Left renal pelvis (tissue), 4 donors: Measurements from ENCODE around the gene ZNF503. TPM values are rescaled to one million over a fixed set of nuclear protein-coding genes. Genes with fewer than 3 reads are reported as not detected.

Source experiments
- DNase-seq, 4 donors: peaks; one replicate each; pipeline ENCODE4 v3.0.0-alpha.2; 2013; ENCODE audit warnings: low read depth in 4 of 4, low spot score in 3 of 4
- polyA plus RNA-seq, 4 donors: library from polyadenylated mRNA; unstranded; fragments of 120-200 nt; gene quantifications; one replicate each; pipeline ENCODE4 v1.2.1, GENCODE V29; 2013; ENCODE audit not compliant: insufficient read length in 4 of 4

ZNF503 gene
- polyA plus RNA-seq, 4 donors, result 37.3 to 85.5 (median 59.6) TPM

GRCh38 chr10:75358835-75359421 is 42.6 kb downstream of the ZNF503 start:
- no peak for DNase-seq

GRCh38 chr10:75358132-75358531 is 43.4 kb downstream of the ZNF503 start:
- peak in 1 of 4 donors; percentile 36 for DNase-seq

- no peak for DNase-seq
These were observed 44.1 kb downstream of the ZNF503 start for GRCh38 chr10:75357500-75357899.

DNA sequence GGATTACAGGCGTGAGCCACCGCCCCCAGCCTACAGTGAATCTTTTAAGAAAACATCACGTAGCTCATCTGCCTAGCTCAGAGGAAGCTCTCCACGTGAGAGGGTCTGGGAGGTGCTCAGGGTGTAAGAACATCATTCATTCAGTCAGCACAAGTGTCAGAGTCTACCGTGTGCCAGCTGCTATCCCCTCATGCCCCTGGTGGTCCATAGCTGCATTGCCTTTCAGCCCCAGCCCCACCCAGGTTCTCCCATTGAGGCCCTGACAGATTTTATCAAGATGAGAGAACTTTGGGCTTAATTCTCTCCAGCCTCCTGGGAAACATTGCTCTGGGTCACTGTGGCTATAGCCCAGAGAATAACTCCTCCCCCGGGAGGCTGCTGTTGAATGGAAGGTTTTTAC is 45.1 kb downstream of the ZNF503 start:
- no peak for DNase-seq

DNA sequence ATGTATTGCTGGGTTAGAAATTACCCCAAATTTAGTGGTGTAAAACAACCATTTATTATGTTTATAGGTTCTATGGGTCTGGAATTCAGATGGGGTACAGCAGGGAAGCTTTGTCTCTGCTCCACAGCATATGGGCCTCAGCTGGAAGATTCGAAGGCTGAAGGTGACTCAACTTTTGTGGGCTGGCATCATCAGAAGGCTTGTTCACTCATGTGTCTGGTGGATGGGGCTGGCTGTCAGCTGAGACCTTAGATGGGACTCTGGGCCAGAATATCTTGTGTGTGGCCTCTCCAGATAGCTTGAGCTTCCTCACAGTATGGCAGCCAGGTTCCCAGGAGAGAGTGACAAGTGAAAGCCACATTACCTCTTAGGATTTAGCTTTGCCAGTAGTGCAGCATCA is 45.9 kb downstream of the ZNF503 start:
- DNase-seq, result no peak

DNA sequence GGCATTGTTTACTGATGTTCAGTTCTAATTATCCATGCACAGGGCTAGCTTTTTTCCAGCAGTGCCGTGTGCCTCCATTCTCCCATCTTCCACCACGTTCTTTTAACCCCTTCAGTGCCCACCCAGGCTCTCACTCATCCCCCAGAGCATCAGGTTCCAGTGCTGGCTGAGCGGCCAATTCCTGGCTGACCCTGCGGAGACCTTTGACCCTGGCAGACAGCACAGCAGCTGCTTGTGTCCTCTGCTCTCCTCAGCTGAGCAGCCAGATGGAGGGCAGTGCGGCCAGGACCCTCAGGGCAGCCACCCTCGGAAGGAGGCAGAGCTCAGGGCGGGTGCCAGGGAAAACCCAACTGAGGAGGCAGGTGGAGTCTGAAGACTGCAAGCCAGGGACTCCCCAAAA is 48.4 kb downstream of the ZNF503 start:
- DNase-seq, result no peak

DNA sequence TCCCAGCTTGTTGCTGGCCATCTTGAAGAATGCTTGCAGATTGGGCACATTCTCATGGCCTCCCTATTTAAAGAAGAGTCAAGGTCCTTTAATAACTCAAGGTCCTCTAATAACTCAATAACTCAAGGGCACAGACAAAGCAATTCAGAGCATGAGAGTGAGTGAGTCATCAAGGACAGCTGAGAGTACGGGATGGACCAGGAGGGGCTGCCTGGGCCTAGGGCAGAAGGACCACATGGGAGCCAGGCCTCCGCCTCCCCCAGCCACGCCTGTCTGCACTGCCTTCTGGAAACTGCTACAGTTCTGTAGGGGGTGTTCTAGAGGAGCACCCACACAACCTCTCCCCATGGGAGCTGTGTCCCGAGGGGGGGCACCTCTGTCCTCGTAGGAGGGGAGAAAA is 48.9 kb downstream of the ZNF503 start:
- no peak for DNase-seq

- DNase-seq, result no peak
These were observed 49.9 kb downstream of the ZNF503 start for GRCh38 chr10:75351637-75352036.

GRCh38 chr10:75350791-75351190 is 50.8 kb downstream of the ZNF503 start:
- no peak for DNase-seq

Other genes with a start within 250 kb of the ZNF503 start
- gene VDAC2, start 191.0 kb downstream of the ZNF503 start, polyA plus RNA-seq, result 100 to 1,000 TPM; 155 to 274 (median 224) TPM
- gene COMTD1, start 165.8 kb downstream of the ZNF503 start, polyA plus RNA-seq, result 10 to 100 TPM in 1 of 4 donors, 1 to 10 TPM in 3; 2.9 to 14.2 (median 5.4) TPM
- gene LRMDA, start 29.9 kb upstream of the ZNF503 start, polyA plus RNA-seq, result 10 to 100 TPM in 3 of 4 donors, 1 to 10 TPM in 1; 7.8 to 23.9 (median 16.5) TPM